GM18511 (cell line): ENCODE results near the gene ADRA2B.

Experiments
- ATAC-seq: cut with Tn5 transposase; IDR thresholded peaks from one replicate; pipeline ENCODE4 v1.9.1; 2021; ENCODE audit warnings: mild to moderate bottlenecking, moderate library complexity; ENCODE audit not compliant: unreplicated experiment

ADRA2B gene

GRCh38 chr2:96106991-96107707 is 9.2 kb downstream of the ADRA2B start:
- no peak for ATAC-seq

DNA sequence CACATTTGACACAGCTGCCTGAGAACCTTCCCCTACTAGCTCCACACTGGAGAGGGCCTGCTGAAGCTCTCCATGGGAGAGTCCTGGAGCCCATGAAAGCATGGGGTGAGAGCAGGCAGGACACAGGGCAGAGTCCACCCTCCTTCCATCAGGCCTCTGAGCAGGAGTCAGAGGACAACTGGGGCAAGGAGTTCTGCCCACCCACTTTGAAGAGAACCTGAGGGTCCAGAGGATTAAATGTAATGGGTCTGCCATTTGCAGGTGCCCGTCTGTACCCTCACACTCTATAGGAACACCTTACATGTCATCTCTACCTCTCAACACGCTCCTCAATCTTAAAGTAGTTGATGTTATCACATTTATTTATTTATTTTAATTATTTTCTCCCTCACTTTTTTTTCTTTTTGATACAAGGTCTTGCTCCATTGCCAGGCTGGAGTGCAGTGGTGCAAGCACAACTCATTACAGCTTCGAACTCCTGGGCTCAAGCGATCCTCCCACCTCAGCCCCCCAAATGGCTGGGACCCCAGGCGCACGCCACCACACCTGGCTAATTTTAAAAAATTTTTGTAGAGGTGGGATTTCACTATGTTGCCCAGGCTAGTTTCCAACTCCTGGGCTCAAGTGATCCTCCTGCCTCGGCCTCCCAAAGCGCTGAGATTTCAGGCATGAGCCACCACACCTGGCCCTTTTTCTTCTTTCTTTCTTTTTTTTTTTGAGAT is 10.2 kb downstream of the ADRA2B start:
- no peak for ATAC-seq

GRCh38 chr2:96105152-96105915 is 11.0 kb downstream of the ADRA2B start:
- ATAC-seq: no peak

DNA sequence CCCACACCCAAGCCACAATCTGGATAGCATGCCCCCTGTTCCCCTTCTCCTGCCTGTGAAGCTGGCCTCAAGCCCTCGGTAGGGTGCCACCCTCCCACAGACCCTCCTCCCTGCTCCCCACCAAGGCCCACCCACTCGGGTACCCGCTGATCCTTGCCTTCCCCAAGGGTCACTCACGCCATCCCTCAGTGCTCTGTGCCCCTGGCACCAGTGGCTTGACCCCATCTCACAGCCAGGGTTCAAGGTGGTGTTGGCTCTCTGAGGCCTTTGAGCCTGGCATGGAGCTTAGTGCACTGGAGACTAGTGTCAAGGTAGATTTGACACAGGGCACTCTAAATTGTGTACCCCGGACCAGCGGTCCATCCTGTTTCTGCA is 11.9 kb downstream of the ADRA2B start:
- ATAC-seq: no peak

GRCh38 chr2:96103761-96104486 is 12.4 kb downstream of the ADRA2B start:
- ATAC-seq: no peak

DNA sequence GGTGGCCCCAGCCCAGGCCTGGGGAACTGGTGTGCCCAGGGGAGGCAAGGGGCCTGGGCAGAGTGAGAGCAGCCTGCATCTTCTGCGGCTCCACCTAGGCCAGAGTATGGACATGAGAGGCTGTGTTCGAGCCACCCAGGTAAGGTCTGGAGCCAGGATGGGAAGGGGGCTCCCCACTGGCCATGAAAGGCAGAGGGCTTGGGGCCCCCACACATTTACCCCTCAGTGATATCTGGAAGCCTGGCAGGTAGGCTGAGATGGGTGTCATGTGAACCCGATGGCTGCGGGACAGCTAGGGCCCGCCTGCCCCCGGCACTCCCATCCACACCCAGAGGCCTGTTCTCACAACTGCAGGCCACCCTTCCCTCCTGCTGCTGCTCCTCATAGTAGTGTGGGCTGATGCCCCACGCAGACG is 13.2 kb downstream of the ADRA2B start:
- no peak for ATAC-seq

- no peak for ATAC-seq
Observed at GRCh38 chr2:96102596-96103186, 13.7 kb downstream of the ADRA2B start.

DNA sequence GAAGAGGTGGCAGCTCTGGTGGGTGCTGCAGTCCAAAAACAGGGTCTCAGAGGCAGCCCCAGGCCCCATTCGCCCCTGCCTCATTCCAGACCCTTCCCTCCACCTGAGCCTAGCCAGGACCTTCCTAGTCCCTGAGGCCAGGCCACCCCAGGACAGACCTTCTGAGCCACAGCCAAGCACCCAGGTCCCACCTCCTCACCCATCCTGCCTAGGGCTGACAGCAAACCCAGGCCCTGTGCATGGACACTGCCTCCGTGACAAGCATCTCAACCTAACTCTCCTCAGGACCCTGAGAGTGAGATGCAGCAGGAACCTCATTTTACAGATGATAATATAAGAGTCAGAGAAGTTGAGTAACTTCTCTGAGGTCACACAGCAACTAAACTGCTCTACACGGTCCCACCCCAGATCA is 15.5 kb downstream of the ADRA2B start:
- no peak for ATAC-seq

GRCh38 chr2:96099861-96100798 is 16.2 kb downstream of the ADRA2B start:
- no peak for ATAC-seq

DNA sequence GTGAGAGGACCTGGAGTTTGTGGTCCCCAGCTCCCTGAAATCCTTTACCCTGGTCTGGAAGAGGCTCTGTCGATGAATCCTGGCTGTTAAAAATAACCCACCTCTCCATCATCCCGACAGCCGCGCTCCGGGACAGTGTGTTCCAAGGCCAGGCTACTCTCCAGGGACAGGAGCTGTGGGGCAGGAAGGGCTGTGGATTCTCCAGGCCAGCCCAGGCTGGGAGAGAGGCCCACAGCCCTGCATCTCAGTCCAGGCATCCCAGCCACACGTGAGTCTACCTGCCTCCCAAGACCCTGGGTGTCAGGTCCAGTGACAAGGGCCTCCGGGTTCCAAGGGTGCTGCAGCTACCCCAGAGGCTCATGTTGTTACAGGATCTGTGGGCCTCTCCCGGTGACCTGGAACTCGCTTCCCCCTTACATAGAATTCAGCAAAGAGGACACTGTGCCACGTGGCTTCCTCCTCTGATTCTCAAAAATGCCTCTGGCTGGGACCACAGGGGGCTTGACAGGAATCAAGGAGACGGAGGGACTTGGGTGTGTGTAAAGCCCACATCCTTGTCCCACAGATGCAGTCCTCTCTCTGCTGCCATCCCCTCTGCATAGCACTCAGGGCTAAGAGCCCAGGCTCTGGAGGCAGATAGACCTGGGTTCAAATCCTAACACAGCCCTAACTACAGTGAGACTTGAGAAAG is 17.3 kb downstream of the ADRA2B start:
- ATAC-seq: no peak

DNA sequence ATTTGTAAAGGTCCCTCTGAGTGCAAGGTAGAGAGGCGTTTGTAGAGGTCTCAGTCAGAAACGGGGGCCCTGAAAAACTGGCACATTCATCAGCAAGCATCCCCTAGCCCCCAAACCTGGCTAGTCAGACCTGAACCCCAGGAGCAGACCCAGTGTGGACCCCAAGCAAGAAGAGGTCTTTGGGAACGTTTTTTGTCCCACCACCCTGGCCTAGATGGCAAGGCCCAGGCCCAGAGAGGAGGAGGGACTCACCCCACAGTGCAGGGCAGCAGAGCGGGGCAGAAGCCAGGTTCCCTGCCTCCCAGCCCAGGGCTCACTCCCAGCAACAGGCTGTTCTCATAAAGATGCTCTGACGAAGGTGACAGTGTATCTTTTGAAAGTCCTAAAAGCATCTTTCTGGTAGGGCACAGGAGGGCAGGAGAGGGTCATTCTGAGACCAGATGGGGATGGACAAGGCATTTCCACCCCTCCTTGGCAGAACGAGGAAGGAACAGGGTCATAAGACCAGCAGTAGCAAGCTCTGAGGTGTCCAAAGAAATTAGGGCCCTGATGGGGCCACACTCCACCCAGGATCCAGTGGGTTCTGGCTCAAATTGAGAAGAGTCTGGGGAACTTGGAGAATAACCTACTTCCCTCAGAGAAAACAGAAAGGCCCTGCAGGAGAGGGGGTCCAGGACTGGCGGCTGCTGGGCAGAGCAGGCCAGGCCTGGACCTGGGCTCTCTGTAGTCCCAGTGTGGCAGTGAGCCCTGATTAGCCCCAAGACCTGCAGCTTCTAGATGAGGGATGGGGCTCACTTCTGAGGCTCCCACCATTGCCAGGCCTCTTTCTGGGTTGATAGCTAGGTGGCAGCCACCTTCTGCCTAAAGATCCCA is 18.2 kb downstream of the ADRA2B start:
- ATAC-seq: no peak

DNA sequence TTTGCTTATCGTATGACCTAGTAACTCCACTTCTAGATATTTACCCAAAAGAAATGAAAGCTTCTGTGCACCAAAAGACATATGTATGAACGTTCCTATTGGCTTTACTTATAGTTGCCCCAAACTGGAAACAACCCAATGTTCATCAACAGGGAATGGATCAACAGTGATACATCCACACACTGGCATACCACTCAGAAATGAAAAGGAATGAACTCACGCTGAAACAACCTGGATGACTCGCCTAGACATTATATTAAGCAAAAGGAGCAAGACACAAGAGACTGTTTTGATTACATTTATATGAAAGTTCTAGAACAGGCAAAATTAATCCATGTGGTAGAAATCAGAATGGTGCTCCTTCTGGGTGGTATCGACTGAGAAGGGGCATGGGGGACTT is 18.9 kb downstream of the ADRA2B start:
- ATAC-seq: no peak

DNA sequence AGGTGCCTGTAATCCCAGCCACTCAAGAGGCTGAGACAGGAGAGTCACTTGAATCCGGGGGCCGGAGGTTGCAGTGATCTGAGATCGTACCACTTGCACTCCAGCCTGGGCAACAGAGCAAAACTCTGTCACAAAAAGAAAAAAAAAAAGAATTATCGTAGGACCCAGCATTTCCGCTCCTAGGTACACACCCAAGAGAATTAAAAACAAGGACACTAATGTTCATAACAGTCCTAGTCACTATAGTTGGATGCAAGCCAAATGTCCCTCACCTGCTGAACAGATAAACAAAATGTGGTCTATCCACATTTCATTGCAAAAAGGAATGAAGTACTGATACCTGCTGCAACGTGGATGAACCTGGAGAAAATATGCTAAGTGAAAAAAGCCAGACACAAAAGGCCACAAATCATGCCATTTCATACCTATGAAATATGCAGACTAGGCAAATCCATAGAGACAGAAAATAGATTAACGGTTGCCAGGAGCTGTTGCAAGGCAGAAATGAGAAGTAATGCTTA is 21.2 kb downstream of the ADRA2B start:
- ATAC-seq: no peak

- ATAC-seq: no peak
Observed at GRCh38 chr2:96093528-96093927, 22.8 kb downstream of the ADRA2B start.

- no peak for ATAC-seq
Observed at GRCh38 chr2:96092951-96093350, 23.4 kb downstream of the ADRA2B start.

DNA sequence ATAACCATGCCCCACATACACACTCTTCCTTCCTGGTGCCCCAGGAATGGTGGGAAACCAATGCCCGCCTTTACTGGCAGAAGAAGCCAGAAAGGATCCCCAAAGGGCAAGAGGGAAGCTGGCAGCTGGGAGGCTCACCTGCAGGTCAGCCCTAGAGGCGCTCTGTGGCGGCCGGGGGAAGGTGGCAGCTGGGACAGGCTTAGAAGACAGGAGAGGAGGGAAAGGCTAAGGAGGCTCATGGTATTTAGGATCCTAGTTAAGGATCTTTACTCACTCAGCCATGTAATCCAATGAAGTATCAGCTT is 23.8 kb downstream of the ADRA2B start:
- ATAC-seq: no peak

DNA sequence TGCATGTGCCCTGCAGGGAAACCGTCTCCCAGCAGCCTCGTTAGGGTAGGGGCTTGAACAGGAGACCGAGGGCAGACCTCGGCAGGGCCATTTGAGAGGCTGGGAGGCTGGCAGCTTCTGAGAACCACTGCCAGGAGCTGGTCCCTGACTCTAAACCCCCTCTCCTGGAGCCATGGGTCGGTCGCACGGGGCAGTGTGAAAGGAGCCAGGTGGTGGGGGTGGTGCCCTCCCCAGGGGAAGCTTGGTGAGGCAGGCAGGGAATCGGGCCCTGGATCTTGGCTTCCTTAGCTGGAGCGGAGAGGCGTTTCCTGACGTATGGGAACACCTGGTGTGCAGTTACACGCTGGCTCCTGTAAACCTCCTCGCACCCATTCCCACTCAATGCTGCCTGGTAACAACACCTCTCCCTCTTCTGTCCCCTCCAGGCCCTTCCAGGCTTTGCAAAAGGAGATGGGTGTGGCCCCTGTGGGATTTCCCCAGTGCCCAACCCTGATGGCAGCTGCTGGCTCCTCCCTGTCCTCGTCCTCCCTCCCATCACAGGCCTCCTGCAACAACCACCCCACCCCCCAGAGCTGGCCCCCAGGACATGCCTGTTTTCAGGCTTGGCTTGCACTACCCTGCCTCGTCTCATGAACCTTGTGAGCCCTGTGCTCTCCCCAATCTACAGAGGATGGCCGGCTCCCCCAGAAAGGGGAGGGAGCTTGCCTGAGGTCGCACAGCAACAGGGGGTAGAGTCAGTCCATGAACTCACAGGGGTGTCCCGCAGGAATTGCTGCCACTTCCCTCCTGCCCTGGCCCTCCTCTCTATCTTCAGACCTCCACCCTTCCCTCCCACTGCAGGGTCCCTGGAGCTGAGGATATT is 24.4 kb downstream of the ADRA2B start:
- ATAC-seq: no peak
